GM19351 (cell line): Measurements from ENCODE around the gene NSD1.
"Not testable (repeated sequence)": the region's sequence is repeated elsewhere in the genome, so short reads cannot be mapped to it uniquely, and the experiment has no call there.

Source experiments
- ATAC-seq: cut with Tn5 transposase; IDR thresholded peaks from one replicate; pipeline ENCODE4 v1.9.1; 2021; ENCODE audit warnings: mild to moderate bottlenecking, moderate library complexity; ENCODE audit not compliant: unreplicated experiment

Gene NSD1

DNA sequence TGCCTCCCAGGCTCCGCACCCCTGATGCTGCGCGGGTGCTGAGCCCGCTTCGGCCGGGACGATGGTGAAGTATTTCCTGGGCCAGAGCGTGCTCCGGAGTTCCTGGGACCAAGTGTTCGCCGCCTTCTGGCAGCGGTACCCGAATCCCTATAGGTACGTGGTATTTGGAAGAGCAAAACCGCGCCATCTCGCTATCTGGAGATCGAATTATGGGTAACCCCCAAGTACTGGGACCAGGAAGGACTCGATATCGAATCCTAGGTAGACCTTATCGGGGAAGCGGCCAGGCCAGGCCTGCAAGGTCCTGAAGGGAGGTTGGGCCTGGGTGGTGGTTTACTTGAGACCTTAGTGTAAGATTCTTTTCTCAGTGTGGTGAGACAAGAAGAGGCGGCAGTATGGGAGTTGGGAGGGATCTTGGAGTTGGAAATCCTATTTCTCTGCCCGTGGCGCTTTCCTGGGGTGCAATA lies 170.4 kb downstream of the NSD1 start:
- ATAC-seq = no peak

DNA sequence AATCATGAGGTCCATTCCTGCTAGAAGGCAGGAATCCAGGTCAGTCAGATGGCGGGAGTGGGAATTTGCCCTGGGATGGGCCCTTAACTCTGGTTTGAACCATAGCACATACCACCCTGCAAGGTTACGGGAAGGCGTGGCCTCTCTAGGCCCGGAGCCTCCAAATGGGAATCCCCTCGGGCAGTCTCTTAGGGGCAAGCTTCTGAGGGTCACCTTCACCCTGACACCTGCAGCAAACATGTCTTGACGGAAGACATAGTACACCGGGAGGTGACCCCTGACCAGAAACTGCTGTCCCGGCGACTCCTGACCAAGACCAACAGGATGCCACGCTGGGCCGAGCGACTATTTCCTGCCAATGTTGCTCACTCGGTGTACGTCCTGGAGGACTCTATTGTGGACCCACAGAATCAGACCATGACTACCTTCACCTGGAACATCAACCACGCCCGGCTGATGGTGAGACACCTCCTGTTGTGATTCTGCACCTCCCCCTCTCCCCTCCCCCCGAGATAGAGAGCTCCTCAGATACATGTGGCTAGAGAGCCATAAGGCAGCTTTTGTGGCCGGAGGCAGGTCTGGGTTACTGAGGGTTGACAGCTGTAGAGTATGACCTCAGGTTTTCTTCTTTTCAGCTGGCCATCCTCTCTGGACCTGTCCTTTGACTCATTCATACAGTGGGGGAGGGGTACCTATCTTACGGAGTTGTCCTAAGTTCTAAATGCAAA lies 171.0 kb downstream of the NSD1 start:
- no peak for ATAC-seq

DNA sequence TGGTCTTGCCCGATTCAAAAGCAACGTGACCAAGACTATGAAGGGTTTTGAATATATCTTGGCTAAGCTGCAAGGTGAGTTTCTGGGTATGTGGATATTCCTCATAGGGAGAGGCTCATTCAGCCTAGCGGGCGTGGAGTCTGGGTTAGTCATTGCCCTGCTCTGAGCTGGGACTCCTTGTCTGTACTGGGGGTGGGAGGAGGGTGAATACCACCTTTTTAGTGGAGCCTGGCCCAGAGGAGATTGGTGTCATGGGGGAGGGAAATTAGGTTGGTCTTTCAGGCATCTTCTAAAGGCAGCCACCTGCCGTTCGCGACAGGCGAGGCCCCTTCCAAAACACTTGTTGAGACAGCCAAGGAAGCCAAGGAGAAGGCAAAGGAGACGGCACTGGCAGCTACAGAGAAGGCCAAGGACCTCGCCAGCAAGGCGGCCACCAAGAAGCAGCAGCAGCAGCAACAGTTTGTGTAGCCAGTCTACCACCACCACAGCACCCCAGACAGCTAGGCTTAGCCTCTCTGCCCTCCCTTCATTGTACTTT lies 172.6 kb downstream of the NSD1 start:
- not testable (repeated sequence) for ATAC-seq

DNA sequence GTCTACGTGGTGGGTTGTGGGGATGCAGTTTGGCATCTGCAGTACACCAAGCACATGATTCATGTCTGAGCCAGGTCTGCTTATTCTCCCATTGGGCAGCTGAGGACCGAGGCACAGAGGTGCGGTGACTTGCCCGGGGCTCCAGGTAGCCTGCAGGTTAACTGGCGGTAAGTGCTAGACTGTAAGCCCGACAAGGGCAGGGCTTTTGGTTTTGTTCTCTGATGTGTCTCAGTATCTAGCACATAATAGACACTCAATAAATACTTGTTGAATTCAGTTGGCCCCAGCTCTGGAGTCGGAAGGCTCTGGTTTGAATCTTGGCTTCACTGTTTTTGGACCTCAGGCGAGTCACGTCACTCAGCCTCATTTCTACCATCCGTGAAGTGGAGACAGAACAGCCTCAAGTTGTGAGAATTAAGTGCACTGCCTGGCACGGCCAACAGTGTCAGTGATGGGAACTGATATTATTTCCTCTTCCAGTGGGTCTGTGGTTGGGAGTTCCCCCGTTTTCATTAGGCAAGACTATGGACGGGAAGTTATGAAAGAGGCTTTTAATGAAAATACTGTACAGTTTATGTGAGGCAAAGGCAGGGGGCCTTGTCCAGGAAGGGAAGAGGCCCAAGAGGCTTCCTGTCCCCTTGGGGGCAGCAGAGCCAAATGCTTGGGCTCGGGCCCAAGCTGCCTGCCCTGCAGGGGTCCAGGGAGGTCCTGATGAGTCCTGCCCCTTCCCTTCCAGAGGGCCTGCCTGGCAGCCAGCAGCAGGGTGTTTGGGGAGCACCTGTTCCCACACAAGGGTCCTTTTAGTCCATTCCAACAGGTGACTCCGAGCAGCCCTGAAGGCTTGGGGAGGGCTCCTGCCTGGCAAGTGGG lies 173.3 kb downstream of the NSD1 start:
- ATAC-seq = no peak

DNA sequence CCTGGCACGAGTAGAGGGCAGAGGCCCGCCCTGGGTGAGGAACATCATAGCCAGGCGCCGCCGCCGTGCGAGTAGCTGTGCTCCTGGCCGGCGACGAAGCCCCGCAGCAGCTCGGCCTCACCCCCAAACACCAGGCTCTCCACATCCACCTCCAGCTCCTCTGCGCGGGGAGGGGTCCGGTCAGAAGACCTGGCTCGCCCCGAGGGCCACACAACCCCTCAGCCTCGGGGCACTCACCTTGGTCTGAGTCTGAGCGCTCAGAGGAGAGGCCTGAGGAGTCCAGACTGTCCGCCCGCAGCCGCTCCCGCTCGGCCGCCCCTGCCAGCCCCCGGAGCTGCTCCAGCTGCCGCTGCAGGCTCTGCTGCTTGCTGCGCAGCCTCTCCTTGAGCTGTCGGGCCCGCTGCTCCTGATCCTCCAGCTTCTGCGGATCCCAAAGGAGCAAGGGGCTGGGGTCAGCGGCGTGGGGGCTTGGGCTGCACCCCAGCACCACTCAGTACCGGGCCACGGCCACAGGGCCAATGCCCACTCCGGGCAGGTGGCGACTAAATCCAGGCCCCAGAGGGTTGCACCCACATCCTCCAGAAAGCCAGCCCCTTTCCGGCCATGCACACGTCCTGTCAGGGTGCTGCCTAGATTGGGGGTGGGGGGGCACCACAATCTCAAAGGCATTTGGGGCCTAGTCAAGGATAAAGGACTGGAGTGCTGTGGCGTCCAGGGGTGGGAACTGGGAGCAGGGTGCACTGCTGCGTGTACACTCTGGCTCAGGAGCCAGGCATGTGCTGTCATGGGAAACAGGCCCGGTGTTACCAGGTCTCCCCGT lies 174.2 kb downstream of the NSD1 start:
- ATAC-seq = no peak

DNA sequence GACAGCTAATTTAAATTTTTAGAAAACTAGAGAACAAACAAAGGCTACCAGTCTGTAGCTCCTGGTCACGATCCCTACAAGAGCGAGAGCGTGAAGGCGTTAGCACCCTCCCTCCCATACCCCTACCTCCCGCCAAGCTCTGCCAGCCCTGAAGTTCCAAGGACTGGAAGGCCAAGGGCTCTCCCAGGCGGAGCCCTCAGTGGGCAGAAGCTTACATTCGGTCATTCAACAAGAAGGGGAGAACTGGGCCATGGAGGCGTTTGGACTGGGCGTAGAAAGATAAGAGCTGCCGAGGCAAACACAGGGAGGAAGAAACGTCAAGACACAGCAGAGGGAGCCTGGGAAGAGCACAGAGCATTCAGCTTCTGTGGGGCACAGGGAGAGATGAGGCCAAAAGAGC lies 175.2 kb downstream of the NSD1 start:
- ATAC-seq = no peak

DNA sequence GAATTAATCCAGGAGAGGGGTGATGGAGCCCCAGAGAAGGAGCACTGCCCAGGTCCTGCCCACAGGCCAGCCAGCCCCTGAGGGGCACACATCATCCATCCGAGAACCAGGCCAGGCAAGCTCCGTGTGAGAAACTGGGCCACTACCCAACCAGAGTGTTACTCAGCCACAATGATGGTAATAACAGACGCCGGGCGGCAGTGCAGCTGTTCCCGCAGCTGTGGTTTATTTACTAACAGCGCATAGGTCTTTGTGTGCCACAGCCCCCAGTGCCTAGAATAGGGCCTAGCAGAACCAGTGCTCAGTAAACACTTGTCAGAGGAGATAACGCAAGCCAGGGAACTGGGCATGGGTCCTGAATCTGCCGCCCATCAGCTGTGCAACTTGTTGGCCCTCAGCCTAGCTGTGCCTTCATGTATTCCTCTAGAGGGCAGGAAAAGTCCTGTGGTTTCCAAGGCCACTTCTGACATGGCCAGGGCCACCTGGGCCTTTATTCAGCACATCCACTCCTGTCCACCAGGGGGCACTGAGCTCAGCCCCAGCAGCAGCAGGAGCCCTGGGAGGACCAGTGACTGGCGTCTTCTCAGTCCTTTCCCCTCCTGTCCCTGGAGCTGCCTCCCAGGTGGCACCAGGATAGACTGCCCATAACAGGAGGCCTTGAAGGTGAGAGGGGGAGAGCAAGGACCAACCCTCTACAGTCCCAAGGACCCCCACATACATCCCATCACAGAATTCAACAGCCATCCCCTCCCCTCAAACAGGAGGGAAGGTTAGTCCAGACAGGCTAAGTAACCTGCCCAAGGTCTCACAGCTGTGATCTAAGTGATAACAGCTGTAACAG lies 176.0 kb downstream of the NSD1 start:
- no peak for ATAC-seq

DNA sequence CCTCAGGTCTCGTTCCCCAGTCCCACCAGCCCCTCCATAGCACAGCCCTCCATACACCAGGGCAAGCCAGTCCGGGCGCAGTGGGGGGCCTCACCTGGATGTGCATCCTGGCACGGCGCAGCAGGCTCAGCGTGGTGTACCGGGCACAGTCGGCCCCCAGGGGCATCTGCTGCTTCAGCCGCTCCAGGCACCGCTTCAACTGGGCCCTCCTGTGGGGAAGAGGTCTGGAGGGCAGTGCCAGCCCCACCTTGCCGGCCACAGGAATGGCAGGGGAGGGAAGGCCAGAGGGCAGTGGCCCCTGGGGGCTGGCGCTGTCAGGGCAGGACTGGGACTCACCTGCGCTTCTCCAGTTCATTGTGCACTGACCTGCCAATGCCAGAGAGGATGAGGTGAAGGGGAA lies 176.8 kb downstream of the NSD1 start:
- ATAC-seq = no peak

DNA sequence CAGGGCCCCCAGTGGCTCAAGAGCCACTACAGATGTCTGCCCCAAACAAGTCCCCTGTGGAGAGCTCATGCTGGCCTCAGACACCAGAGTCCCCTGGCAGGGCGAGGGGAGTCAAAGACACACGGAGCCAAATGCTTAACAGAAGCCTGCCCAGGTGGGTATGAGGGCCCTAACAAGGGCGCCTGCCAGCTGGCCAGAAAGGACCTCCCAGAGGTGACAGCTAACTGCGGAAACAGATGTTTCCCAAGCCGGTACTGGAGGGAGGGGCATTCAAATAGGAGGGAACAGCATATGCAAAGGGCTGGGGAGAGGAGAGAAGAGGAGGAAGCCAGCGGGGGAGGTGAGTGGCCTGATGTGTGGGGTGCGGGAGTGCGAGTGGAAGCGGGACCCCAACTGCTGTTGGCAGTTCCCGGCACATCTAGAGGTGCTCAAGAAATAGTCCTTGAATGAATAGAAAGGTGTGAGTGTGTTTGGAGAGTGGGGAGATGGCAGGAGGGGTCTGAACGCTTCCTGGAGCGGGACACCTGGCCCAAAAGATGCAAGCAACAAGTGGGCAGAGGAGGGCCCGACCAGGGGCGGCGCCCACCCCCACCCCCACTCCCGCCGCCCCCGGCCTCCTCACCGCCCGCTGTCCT lies 177.3 kb downstream of the NSD1 start:
- no peak for ATAC-seq

DNA sequence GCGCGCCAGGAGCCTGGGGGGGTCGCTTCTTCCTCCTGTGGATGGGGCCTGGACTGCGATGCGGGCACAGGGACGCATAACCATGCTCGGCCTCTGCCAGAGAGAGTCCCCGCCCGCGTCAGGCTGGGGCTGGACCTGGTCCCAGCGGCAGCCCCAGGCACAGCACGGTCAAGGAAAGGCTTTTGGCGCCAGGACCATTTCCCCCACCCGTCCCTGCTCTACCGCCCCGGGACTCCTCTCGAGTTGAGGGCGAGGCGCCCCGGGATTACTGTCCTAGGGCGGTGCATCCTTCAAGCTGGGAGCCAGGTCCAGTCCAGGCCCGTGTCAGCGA lies 177.8 kb downstream of the NSD1 start:
- peak; percentile 1 for ATAC-seq

DNA sequence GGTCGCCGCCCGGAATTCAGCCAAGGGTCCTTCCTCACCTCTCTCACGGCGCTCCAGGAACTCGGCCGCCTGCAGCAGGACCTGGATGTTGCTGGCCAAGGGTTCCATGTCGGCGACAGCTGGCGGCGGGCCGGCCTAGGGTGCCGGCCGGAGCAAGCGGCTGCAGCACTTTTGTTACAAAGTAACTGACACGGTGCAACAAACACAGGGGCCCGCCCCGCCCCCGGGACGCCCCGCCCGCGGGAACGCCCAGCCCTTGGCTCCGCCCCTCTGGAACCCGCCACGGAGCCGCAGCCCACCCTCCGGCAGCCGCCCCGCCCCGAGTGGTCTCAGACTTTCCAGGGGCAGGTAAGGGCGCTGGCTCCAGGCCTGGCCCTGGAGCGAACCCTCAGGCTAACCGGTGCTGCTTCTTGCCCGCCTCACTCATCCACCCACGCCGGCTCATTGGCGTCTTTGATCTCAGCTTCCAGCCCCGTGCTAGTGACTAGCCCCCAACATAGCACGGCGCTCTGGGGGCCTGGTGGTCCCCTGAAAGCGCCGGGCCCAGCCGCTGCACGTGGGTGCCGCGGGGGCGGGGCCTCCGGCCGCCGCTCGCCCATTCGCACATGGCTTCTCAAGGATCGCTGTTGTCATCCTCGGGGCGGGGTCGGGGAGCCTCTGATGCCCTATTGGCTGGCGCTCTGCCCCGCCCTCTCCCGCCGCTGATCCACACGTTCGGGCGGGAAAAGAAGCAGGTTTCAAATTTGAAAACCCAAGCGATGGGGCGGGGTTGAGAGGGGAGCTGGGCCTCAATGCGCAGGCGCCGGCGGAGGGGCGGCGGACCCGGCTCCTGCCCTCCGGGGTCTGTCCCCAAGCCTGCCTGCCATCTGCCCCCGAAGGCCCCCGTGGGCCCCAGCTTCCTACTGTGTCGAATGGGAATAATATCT lies 178.4 kb downstream of the NSD1 start, which contains the start of gene MXD3:
Gene MXD3, minus strand, starts transcription at position 176 of the 926 bp plus-strand sequence. Its CDS starts 68 bp downstream, at position 108.
- ATAC-seq = peak; percentile 72

DNA sequence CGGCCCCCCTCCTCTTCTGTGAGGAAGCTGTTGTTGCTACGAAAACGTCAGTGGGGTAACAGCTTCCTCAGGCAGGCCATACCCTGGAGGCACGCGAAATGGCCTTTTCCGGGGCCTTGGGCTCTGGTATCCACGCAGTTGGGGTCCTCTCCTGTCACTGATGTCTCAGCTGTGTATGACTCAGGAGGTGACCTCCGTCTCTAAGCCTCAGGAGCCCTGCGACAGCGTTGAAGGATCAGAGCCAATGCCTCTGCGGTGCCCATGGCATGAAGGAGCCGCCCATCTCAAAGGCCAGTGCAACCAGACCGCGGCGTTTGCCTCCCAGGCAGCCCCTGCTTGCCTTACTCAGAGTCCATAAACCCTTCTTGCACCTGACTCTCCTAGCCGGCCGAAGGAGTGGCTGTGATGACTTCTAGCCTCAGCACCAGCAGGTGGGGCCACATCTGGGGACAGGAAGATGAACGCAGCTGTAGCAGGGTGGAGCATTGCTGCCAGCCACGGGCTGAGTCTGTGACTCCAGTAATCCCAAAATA lies 179.1 kb downstream of the NSD1 start:
- peak; percentile 31 for ATAC-seq

DNA sequence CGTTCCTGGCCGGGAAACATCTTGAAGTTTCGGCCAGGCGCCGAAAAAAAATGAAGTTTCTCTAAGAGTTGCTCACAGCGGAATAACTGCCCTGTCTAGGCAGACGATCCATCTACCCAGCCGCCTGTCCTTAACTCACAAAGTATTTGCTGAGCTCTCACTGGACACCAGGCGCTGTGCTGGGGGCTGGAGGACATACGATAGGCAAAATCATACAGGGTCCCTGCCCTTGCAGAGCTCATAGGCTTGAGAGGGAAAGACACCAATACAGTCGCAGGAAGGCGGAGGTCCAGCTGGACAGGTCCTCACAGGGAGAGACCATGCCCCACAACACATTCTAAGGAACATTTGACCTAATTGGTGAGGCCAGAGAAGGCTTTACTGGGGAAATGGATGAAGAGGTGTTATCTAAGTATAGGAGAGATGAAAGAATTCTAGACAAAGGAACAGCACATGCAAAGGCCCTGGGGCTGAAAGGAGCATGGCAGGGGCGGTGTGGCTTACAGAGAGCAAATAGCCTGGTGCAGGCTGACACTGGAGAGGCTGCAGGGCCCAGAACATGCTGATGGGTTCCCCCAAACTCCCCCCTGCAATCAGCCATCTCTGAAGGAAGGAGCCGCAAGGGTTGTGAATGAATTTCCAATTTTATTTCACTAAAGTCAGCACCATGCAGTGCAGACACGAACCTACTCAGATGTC lies 180.1 kb downstream of the NSD1 start:
- no peak for ATAC-seq

DNA sequence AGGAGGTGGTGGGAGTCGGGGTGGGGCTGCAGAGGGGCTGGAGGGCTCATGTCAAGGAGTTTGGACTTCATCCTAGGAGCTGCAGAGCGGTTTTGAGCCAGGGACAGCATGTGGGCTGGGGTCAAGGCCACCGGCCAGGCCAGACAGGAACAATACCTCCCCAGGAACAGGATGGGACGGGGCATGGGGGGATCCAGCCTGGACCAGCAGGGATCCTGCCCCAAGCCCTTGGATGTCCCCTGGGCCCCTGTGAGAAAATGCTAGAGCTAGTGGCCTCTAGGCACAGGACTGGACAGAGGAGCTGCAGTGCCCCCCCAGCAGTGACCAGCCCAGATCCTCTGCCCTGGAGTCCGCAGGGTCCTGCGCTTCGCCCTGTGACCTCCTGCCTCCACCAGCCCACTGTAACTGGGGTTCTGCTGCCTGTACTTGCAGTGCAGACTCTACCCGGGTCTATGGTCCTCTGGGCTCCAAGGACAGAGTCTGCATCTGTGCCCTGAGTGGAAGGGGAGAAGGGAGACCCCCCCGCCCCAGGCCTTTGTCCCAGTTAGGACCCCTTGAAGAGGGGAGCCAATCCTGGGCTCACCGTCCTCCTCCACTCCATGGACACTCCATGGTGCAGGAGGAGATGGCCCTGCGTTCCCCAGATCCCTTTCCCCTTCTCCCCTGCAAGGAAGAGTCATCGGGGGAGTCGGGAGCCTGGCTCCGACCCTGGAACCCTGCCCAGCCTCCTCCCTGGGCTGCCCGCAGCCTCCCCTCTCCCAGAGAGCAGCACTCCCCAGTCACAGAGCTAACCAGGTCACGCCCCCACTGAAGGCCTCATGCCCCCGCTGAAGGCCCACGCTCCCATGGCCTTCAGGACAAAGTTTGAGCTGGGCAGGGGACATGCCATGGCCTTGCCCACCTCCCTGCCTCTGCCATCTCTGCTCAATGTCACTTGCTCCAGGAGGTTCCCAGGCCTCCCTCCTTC lies 181.1 kb downstream of the NSD1 start:
- no peak for ATAC-seq

DNA sequence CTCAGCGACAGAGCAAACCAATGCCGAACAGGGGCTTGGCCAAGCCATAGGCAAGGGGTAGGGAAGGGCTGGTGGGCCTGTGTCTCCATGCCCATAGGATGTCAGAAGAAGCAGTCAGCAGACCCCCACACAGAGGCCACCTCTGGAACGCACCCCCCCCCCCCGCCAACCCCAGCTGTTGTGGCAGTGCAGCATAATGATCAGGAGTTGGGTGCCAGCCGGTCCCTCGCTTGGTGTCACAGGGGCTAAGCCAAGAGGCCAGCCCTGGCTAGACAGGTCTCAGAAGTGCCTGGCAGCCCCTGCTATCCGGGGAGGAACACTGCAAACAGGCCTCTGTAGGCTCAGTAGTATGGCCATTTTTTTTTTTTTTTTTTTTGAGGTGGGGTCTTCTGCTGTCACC lies 181.8 kb downstream of the NSD1 start:
- no peak for ATAC-seq

DNA sequence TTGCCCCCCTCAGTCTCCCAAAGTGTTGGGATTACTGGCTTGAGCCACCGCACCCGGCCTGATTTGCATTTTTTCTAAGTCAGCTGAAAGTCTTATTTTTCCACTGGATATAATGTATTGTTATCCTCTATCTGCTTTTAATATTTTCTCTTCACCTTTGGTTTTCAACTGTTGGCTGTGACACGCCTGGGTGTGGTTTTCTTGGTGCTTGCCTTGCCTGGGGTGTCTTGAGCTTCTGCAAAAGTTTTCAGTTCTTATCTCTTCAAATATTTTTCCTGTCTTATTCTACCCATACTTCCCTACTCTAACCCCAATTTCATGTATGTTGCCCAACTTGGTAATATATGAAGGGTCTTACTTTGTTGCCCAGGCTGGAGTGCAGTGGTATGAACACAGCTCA lies 182.4 kb downstream of the NSD1 start:
- no peak for ATAC-seq

DNA sequence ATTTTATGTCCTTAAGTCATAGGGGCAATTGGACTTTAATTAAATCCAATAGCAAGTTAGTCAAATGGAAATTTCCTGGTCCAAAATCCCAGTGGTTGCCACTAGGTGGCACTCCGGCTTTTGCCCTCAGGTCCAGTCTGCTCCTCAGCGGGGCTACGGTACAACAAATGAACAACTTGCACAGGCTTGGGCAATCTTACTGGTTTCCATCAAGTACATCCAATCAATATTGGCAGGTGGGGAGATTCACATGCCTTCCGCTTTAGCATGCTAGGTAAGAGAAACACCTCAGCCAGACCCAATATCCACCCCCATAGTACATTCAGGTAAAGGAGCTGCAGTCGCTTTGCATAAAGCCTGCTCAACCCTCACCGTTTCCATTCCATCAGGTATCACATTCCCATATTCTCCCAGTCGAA lies 184.4 kb downstream of the NSD1 start:
- no peak for ATAC-seq
